Left hindlimb (tissue), 1 donor: ENCODE measurements around the gene S100G.

ENCODE experiments used
- DNase-seq: peaks from one replicate; pipeline ENCODE4 v3.0.0-alpha.2; 2018

The S100G gene

DNA sequence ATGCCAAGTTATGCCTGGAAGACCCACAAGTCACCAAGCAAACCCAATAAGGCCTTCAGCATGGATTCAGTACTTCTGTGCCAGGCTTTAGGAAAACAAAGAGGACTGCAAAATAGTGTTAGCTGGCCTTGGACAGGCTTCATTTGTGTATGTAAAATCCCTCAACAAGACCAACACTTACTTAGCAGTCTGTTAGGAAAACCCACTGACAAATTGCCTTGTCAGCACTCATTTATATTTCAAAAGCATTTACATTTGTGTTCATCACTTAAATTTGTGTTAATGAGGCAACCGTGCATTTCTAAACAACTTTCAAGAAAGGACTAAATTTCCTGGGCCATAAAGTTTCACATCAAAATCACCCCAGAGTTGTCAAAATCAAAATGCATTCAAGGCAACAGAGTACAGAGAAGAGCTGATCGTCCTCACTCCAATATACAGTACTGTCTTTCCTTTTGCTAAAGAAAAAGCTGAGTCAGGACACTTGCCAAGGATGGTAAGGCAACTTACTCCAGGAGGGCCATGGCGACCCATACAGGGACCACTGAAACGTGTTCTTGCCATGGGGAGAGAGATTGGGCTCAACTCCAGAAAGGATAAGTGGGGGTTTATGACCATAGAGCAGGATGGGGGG is 1.6 kb downstream of the S100G start:
- no peak for DNase-seq

- DNase-seq: no peak
These were observed 3.5 kb downstream of the S100G start for GRCh38 chrX:16653424-16653823.

- DNase-seq: no peak
These were observed 4.1 kb downstream of the S100G start for GRCh38 chrX:16654093-16654492.

DNA sequence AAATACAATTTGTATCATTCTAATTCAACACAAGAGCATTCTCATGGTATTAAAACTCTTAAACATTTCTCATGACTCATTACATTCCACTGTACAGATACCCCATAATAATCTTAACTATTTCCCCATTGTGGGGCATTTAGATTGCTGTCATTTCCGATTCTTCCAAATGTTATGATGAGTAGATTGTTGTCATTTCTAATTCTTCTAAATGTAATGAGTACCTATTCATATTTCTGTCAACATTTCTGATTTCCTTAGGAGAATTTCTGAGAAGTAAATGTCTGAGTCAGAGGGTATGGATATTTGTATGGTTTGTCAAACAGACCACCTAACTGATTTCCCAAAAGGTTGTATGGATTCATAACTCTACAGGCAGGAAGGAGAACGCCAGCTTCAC is 8.3 kb downstream of the S100G start:
- no peak for DNase-seq

DNA sequence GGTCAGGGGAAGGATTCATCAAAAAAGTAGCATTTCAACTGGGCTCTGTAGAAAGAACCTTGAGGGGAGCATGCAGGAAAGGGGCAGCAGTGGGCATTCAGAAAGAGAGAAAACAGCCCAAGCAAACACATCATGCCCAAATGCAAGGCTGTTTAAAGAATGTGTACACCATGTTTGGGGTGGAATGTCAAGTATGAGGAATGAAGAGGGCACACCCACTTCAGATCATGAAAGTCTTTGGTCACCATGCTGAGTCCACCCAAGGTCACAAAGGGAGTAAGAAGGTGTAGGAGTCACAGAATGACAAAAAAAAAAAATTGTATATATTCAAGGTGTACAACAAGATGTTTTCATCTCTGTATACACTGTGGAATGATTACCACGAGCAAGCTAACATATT is 9.4 kb downstream of the S100G start:
- DNase-seq: no peak

- no peak for DNase-seq
These were observed 11.5 kb downstream of the S100G start for GRCh38 chrX:16661495-16661894.

DNA sequence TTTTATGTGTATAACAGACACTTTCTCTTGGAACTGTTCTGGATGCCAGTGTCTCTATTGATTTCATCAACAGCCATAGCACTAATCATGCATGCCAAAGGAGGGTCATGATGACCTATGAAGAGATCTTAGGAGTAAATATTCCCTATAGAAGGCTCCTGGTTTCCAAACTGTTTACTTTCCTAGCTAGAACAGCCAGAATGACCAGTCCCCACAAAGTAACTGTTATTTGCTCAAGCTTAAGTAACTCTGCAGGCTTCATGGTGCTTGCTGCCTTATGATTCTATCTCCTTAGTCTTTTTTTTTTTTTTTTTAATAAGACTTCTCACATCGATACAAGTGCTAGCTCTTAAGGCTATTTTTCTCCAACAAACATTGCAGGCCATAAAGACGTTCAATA is 12.4 kb downstream of the S100G start:
- no peak for DNase-seq

GRCh38 chrX:16664074-16664473 is 14.1 kb downstream of the S100G start:
- no peak for DNase-seq

- DNase-seq: no peak
These were observed 14.7 kb downstream of the S100G start for GRCh38 chrX:16664626-16665025.

DNA sequence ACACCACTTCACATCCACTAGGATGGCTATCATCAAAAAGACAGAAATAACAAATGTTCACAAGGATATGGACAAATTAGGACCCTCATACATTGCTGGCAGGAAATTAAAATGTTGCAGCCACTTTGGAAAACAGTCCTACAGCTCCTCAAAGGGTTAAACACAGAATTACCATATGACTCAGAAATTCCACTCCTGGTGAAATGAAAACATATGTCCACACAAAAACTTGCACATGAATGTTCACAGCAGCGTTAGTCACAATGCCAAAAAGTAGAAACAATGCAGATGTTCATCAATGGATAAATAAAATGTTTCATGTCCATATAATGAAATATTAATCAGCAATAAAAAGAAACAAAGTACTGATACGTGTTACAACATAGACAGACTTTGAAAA is 15.1 kb downstream of the S100G start:
- DNase-seq: no peak

- no peak for DNase-seq
These were observed 16.6 kb downstream of the S100G start for GRCh38 chrX:16666541-16666940.

- peak; percentile 30 for DNase-seq
These were observed 21.0 kb downstream of the S100G start for GRCh38 chrX:16671005-16671404.

GRCh38 chrX:16678689-16679088 is 28.7 kb downstream of the S100G start:
- DNase-seq: no peak

DNA sequence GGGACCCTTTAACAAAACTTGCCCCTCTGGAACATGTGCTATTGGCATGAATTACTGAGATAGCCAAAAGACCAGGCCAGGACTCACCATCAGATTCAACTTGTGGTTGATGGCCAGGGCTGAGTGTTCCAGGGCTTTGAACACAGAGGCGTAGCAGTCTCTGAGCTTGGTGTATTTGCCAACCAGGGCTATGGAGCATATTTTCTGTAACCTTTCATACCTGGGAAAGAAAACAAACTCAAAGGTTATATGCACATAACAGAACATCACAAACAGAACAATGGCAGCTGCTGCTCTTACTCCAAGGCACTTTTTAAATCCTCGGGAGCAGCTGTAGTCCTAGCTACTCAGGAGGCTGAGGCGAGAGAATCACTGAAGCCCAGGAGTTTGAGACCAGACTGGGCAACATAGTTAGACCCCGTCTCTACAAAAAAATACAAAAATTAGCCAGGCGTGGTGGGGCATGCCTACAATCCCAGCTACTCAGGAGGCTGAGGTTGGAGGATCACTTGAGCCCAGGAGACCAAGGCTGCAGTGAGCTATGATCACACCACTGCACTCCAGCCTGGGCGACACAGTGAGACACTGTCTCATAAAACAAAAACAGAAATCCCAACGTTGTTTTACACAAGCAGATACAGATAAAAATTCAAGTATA is 33.2 kb downstream of the S100G start:
- no peak for DNase-seq

DNA sequence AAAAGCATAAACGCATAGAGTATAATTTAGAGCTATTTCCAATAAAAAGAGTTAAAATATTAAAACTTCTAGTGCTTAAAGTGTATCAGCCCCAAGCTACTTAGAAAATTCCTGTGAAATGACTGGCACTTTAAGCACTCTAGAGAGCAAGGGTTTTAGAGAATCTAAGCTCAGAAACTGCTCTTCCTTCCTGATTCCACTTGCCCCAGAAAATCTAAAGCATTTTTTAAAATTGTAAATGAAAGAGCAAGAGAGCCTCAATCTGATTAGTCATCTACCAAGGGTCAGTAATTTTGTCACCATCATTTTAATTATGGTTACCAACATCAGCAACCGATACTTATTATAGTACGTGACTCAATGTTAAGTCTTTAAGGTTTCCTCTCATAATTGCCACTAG is 37.6 kb downstream of the S100G start:
- no peak for DNase-seq

DNA sequence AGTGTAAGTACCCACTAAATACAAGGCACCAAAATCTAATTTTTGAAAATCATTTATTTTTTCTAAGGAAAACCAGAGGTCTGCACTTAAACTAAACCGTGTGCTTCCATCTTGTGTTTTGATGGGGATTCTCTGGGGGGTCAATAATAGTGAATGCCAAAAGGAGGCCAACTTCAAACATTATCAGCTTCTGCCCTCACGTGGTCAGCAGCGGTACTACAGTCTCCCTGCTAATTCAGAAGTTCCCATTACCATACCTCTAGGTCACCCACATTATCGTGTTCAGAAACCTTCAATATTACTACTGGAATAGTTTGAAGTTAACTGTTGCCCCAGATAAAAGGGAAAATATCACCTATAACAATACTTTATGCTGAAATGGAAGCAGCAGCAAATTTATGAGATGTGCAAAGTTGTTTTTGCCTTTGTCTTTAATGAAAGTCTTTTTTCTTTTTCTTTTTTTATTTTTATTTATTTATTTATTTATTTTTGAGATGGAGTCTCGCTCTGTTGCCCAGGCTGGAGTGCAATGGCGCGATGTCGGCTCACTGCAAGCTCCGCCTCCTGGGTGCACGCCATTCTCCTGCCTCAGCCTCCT is 45.2 kb downstream of the S100G start:
- no peak for DNase-seq

GRCh38 chrX:16696956-16697355 is 47.0 kb downstream of the S100G start:
- DNase-seq: no peak

DNA sequence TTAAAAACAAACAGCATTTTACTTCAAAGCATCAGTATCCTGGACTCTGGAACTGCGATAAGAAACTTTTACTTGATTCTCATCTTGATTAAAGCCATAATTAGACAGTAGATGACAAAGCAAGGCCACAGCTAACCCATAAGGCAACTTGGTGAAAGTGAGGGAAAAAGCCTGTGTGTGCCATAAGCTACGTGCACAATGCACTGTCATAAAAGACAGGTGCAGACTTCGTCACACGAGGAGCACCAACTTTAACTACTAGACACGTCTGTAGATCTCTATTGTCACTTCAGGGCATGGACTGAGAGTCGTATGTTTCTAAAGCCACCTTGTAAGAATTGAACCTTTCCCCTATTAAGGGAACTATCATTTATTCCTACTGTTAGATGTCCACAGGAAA is 49.4 kb downstream of the S100G start:
- DNase-seq: no peak

- no peak for DNase-seq
These were observed 50.8 kb downstream of the S100G start for GRCh38 chrX:16700734-16701133.

- no peak for DNase-seq
These were observed 53.0 kb downstream of the S100G start for GRCh38 chrX:16702700-16703599.
